RPMI8226 (cell line): ENCODE data around the gene SLC29A2.
"Not testable (repeated sequence)": the region's sequence is repeated elsewhere in the genome, so short reads cannot be mapped to it uniquely, and the experiment has no call there.

Source experiments
- DNase-seq: peaks from one replicate; pipeline ENCODE4 v3.0.0-alpha.2; 2015

SLC29A2 gene

GRCh38 chr11:66380264-66380663, 8.7 kb upstream of the SLC29A2 start:
- peak; percentile 45 for DNase-seq

DNA sequence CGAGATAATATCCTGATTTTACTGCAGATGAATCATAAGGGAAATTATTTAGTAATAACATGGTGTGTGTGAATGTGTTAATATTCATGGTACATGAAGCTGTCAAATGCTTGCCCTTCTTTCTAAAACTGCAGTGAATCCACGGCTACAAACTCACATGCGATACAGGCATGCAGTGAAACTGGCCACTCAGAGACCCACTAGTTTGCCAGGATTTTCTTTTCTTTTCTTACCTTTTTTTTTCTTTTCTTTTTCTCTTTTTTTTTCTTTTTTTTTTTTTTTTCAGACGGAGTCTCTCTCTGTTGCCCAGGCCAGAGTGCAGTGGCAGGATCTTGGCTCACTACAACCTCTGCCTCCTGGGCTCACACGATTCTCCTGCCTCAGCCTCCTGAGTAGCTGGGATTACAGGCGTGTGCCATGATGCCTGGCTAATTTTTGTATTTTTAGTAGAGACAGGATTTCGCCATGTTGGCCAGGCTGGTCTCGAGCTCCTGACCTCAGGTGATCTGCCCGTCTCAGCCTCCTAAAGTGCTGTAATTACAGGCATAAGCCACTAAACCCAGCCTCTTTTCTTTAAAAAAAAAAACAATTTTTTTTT, 2.2 kb upstream of the SLC29A2 start:
- DNase-seq = not testable (repeated sequence)

DNA sequence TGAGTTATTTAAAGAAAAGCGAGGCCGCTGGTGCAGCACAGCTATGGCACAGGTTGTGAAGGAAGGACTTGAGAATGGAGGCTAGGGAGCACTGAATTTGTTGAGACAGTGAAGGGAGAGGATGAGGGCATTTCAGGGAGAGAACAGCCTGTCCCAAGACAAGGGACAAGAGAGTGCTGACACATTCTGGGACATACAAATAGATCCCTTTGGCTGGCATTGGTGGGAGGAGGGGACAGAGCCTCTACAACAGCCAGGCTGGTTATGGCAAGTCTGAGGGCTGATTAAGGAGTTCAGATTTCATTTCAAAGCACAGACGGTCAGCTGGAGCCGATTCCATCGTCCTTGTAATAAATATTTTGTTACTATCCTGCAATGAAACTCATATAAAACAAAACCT, 1.7 kb upstream of the SLC29A2 start:
- DNase-seq = no peak

GRCh38 chr11:66369073-66369894, 2.3 kb downstream of the SLC29A2 start:
- no peak for DNase-seq

DNA sequence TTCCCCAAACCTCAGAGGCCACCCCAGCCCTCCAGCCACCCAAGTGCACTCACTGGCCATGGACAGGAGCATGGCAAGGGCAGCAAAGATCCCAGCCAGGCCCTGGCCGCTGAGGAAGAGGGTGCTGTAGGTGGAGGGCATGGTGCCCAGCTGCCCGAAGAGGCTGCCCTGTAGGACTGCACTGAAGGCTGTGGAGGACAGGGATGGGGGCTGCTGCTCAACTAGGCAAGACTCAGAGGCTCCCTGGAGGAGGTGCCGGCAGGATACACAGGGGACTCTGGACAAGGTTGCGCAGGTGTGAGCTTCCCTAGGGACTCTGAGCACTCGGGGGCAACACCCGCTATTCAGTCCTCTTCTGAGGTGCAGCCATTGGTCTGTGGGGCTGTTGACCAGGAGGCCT, 3.1 kb downstream of the SLC29A2 start:
- no peak for DNase-seq

DNA sequence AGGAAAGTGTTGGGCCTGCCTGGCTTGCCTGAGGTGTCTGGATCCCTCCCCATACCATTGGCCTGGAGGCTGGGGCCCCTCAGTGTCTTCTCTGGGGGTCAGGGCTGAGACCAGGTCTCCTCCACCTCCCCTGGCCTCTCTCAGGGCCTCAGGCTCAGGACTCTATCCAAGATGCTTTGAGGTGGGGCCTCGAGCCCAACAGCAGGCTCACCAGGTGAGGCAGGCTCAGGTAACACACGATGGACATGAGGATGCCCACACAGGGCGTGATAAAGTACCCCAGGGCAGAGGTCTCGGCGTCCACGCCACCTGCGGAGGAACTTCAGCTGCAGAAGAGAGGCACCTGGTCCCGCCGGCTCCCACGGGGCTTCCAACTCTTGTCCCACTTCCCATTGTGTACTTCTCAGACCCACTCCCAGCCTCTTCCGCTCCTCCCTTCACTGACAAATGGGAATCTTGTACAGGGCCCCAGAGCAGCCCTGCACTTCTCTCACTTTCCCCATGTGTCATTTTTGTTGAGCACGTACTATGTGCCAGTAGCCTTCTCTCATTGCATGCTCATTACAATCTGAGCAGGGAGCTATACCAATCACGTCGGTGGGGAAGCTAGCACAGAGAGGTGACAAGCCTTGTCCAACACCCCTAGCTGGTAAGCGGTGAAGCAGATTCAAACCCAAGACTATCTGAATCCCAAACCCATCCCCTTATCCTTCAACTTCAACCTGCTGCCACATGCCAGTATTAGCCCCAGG, 3.8 kb downstream of the SLC29A2 start:
- DNase-seq = no peak

- no peak for DNase-seq
Measured at GRCh38 chr11:66366844-66367477, 4.6 kb downstream of the SLC29A2 start.

- no peak for DNase-seq
Measured at GRCh38 chr11:66365711-66366619, 5.6 kb downstream of the SLC29A2 start.

DNA sequence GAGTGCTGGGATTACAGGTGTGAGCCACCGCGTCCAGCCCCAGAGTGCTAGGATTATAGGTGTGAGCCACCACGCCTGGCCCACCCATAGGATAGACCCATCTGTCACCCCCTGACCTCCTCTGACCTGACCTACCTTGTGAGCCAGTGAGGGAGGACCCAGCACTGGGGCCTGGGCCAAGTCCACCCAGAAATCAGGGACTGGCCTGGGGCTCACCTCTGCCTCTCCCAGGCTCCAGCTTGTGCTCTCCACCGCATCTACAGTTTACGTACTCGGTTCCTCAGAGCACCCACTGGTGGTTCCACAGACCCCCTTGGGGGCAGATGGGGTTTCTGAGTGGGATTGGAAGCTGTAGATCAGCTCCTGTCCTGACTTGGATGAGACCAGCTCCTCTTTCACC, 6.4 kb downstream of the SLC29A2 start:
- DNase-seq = no peak

DNA sequence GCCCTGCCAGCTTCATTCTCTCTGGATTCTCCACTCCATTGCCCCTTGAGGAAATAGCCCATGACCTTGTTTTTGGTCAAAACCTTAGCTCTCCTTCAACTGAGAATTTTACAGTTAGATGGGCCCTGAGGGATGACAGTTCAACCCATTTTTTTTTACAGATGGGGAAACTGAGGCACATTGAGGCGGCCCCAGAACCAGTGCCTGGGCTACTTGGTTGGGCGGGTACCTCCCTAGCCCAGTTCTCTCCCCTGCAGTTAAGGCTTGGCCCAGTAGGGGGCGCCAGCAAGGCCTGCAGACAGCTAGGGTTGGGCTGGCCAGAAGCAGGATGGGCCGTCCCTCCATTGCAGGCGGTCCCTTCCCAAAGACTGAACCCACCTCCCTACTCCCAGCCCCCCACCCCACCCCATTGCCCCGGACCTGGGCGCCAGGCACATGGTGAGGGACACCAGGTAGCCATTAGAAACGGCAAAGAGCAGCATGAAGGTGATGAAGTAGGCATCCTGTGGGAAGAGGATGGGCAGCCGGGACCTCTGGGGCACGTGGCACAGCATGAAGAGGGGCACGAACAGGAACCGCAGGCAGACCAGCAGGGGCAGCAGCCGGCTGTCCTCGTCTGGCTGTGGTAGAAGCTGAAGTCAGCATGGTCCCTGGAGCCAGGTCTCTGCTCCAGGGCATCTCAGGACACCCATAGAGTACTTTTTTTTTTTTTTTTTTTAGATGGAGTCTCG, 7.6 kb downstream of the SLC29A2 start:
- DNase-seq = peak; percentile 72

GRCh38 chr11:66363187-66363601, 8.4 kb downstream of the SLC29A2 start:
- DNase-seq = no peak

- no peak for DNase-seq
Measured at GRCh38 chr11:66362481-66363147, 8.9 kb downstream of the SLC29A2 start.

DNA sequence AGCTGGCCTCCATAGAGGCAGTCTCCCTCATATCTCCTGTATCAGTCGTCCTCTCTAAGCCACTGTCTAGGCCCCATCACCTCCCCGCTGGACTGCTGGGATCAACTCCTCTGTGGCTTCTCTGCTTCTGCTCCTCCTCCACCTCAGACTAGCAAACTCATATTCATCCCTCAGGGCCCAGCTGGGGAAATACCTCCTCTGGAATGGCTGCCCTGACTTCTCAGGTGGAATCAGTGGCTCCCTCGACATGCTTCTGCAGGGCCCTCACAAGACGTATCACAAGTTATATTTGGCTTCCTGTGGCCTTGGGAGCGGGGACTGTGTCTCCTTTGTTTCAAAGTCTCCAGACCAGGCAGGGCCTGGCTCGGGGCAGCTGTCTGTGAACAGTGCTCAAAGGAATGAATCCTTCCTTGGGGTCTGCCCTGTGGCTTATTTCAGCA, 10.0 kb downstream of the SLC29A2 start:
- DNase-seq = no peak

DNA sequence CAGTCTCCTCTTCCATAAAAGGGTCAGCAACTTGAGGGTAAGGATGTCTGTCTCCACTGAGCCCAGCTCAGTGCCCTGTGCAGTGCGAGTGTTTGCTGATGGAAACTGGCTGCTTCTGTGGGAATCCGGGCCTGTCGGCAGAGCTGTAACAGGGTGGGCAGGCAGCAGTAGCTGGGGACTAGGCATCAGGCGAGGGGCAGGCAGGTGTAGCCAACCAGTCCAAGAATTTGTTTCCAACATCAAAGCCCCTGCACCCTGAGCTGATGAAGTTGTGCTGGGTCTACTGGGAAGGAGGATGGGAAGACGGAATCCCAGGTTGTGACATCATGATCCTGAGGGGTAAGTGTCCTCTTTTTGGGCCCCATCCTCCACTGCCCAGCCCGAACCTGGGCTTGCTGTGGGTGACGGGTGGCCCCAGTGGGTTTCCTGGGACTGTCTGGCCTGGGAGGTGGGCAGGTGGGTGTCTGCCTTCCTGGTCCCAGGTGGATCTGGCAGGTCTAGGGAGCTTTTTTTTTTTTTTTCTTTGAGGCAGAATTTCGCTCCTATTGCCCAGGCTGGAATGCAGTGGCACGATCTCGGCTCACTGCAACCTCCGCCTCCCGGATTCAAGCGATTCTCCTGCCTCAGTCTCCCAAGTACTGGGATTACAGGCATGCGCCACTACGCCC, 11.0 kb downstream of the SLC29A2 start:
- no peak for DNase-seq

- DNase-seq = no peak
Measured at GRCh38 chr11:66359662-66360087, 11.9 kb downstream of the SLC29A2 start.

GRCh38 chr11:66350560-66351235, 20.9 kb downstream of the SLC29A2 start:
- not testable (repeated sequence) for DNase-seq

DNA sequence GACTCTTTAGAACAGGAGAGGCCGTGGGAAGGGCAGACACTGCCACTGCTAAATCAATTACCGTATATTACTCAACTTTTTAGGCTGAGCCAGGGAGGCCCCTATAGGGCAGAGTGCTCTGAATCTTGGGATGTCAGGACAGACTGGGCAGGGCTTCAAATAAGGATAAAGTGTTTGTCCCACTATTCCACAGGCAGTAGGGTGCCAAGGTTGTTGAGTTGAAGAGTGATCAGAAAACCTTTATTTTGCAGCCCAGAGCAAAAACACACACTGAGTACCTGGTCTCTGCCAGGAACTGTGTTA, 22.5 kb downstream of the SLC29A2 start:
- DNase-seq = no peak

DNA sequence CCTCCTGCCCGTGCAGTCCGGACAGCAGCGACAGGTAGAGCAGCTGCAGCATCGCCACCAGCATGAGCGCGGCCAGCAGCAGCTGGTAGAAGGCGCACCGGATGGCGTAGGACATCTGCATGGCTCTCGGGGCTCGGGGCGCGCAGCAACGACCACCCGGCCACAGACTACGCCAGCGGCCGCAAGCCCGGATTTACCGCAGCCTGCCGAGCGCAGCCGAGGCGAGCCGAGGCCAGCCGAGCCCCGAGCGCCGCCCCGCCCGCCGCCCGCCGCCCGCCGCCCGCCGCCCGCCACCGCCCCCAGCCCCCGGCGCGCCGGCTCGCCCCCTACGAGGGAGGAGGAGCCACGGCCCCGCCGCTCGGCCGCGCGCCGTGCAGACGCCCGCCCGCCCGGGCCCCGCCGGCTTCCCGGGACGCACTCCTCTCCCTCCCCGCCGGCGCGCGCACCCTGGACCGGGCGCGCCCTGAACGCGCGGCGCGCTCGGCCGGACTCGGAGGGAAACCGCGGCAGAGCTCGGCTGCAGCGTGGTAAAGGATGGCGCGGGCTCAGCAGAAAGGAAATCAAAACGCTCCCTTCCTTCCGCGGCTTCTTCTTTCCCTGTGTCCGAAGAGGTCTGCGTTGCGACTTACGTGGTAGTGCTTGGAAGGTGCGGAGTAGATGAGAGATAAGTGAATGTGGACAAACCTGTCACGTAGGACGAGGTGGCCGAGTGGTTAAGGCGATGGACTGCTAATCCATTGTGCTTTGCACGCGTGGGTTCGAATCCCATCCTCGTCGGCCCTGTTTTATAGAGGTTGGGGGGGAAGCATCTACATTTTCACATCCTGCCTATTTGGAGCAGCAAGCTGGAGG, 23.9 kb downstream of the SLC29A2 start, which contains the start of gene B4GAT1:
TSS of gene B4GAT1 (minus strand) at position 205 of the 852 bp plus-strand sequence. CDS start at position 121, 84 bp downstream.
- peak; percentile 95 for DNase-seq
